CD8-positive, alpha-beta memory T cell (primary cell): ENCODE data around the gene SCG5. TPM values are rescaled to one million over a fixed set of nuclear protein-coding genes. Genes with fewer than 3 reads are reported as not detected.

Experiments
- CTCF ChIA-PET: fragments of 350-600 bp; sonication (Branson Sonifier 250); formaldehyde crosslinking; loops from one replicate; lab custom pipeline; 2021; ENCODE audit warnings: antibody characterized with exemption; lab: Charles Lee
- POLR2A ChIA-PET: fragments of 350-600 bp; sonication (Branson Sonifier 250); formaldehyde crosslinking; loops from one replicate; lab custom pipeline; 2021; ENCODE audit warnings: antibody characterized with exemption; lab: Charles Lee
- DNase-seq, 5 donors: peaks; one replicate each; pipeline versions ENCODE4 v3.0.0 to v3.0.0-alpha.2; 2020 to 2022; ENCODE audit warnings: mixed read lengths in 1 of 5
- H3K27ac ChIP-seq: one replicate; pipeline ENCODE4 v1.7.0; 2013; ENCODE audit warnings: low read depth, mild to moderate bottlenecking, low read length, moderate library complexity
- H3K27me3 ChIP-seq: 2 replicates; pipeline ENCODE4 v1.7.0; 2013; ENCODE audit warnings: low read length, mild to moderate bottlenecking; ENCODE audit not compliant: insufficient read depth, poor library complexity, severe bottlenecking
- H3K36me3 ChIP-seq: 2 replicates; pipeline ENCODE4 v1.7.0; 2013; ENCODE audit warnings: mild to moderate bottlenecking, low read length, moderate library complexity; ENCODE audit not compliant: insufficient read depth
- H3K4me1 ChIP-seq: 2 replicates; pipeline ENCODE4 v1.7.0; 2013; ENCODE audit warnings: mild to moderate bottlenecking, low read length, moderate library complexity; ENCODE audit not compliant: insufficient read depth
- H3K4me3 ChIP-seq: 2 replicates; pipeline ENCODE4 v1.7.0; 2013; ENCODE audit warnings: mild to moderate bottlenecking, low read length
- H3K9me3 ChIP-seq: 2 replicates; pipeline ENCODE4 v1.7.0; 2013; ENCODE audit warnings: mild to moderate bottlenecking, low read length
- H3K27ac Mint-ChIP-seq, 8 donors: one replicate each; pipeline ENCODE4 v1.8.0; 2020 to 2021; ENCODE audit warnings: mixed read lengths in 8 of 8, mild to moderate bottlenecking in 6 of 8, inconsistent platforms in 3 of 8, moderate library complexity in 3 of 8
- H3K27me3 Mint-ChIP-seq, 2 donors: one replicate each; pipeline ENCODE4 v1.8.0; 2020 to 2021; ENCODE audit warnings: mixed read lengths in 2 of 2, mild to moderate bottlenecking in 1 of 2, moderate library complexity in 1 of 2
- H3K36me3 Mint-ChIP-seq, 3 donors: one replicate each; pipeline ENCODE4 v1.8.0; 2020 to 2021; ENCODE audit warnings: mixed read lengths in 3 of 3, inconsistent platforms in 1 of 3, mild to moderate bottlenecking in 1 of 3
- H3K4me1 Mint-ChIP-seq, 3 donors: one replicate each; pipeline ENCODE4 v1.8.0; 2020 to 2021; ENCODE audit warnings: mixed read lengths in 3 of 3, inconsistent platforms in 1 of 3, mild to moderate bottlenecking in 1 of 3
- H3K4me3 Mint-ChIP-seq, 7 donors: one replicate each; pipeline ENCODE4 v1.8.0; 2020 to 2021; ENCODE audit warnings: mixed read lengths in 7 of 7, mild to moderate bottlenecking in 6 of 7, moderate library complexity in 4 of 7, inconsistent platforms in 2 of 7
- H3K9me3 Mint-ChIP-seq, 5 donors: one replicate each; pipeline ENCODE4 v1.8.0; 2020 to 2022; ENCODE audit warnings: mixed read lengths in 5 of 5, mild to moderate bottlenecking in 3 of 5, moderate library complexity in 2 of 5, inconsistent platforms in 1 of 5
- polyA plus RNA-seq: library from polyadenylated mRNA; unstranded; fragments of 300-500 nt; fragmentation: Illumina TruSeq; gene quantifications from one replicate; pipeline ENCODE4 v1.2.3, GENCODE V29; 2021
- total RNA-seq, 2 experiments: library from RNA; stranded (reverse); gene quantifications; one replicate each; pipeline ENCODE4 v1.2.3, GENCODE V29; 2021

The SCG5 gene
- total and polyA plus RNA-seq, 3 experiments from 2014 or later: 0.24 to 0.28 TPM; not detected in 1

DNA sequence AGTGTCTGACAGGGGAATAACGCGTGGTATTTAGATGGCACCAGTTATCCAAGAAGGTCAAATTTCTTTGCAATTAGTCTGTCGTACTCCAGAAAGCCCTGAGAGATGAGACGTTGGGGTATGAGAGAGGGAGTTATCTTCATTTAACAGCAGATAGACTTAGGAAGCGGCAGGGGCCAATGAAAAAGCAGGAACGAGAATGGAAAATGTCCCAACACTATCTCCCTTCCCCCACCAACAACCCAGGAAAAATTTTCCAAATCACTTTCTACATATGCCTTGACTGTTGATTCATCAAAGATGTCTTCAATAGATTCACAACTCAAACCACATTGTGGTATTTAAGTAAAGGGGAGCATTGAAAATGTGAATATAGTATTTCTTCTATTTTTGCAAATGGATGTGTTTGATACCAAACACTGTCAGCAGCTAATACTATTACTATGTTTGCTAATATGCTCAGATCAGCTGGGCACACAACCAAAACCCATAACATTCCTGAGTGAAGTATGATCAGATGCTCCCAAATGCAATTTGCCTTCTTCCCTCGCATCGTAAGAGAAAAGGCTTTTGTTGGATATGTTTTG, 63.0 kb downstream of the SCG5 start:
- DNase-seq: no peak
- Histone ChIP-seq H3K4me1 (no peaks in the 10 kb centered on the region), H3K4me3 (no peak overlapping the region), H3K27me3 (no peaks in the 10 kb centered on the region), H3K9me3 (no peaks in the 10 kb centered on the region), H3K27ac (no peak overlapping the region), H3K36me3 (no peaks in the 10 kb centered on the region)
- H3K27me3 Mint-ChIP-seq: peaks cover 11 to 52% of the 10 kb centered on the region in 2 donors
- no peaks in the 10 kb centered on the region for H3K9me3 Mint-ChIP-seq
- no peak overlapping the region for H3K4me3 Mint-ChIP-seq
- CTCF ChIA-PET: no interaction called here
- POLR2A ChIA-PET: no interaction called here
- H3K4me1 Mint-ChIP-seq: no peaks in the 10 kb centered on the region
- H3K36me3 Mint-ChIP-seq: no peaks in the 10 kb centered on the region
- no peak overlapping the region for H3K27ac Mint-ChIP-seq

DNA sequence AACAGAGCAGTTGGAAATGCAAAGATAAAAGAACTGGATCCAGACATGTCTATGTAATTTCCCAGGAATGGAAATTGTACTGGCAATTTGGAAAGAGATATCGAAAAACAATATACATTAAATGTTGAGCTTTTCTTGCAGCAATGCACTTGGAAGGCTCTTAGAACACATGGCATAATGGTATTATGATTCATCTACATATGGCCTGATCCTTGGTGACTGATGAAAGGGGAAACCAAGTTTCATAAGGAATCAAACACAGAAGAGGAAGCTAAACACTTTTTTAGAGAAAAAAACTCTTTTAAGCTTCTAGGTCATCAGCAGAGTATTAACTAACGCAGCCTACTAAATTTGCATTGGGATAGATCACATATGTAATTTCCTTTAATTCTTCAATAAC, 63.9 kb downstream of the SCG5 start:
- H3K36me3 ChIP-seq: no peaks in the 10 kb centered on the region
- DNase-seq: no peak
- H3K4me1 ChIP-seq: no peaks in the 10 kb centered on the region
- H3K27me3 Mint-ChIP-seq: peaks cover 11 to 54% of the 10 kb centered on the region in 2 donors
- H3K27me3 ChIP-seq: no peaks in the 10 kb centered on the region
- H3K27ac ChIP-seq: no peak overlapping the region
- POLR2A ChIA-PET: no interaction called here
- no peak overlapping the region for H3K27ac Mint-ChIP-seq
- no peaks in the 10 kb centered on the region for H3K36me3 Mint-ChIP-seq
- no peaks in the 10 kb centered on the region for H3K4me1 Mint-ChIP-seq
- H3K4me3 ChIP-seq: no peak overlapping the region
- no peaks in the 10 kb centered on the region for H3K9me3 ChIP-seq
- CTCF ChIA-PET: no interaction called here
- no peaks in the 10 kb centered on the region for H3K9me3 Mint-ChIP-seq
- no peak overlapping the region for H3K4me3 Mint-ChIP-seq

DNA sequence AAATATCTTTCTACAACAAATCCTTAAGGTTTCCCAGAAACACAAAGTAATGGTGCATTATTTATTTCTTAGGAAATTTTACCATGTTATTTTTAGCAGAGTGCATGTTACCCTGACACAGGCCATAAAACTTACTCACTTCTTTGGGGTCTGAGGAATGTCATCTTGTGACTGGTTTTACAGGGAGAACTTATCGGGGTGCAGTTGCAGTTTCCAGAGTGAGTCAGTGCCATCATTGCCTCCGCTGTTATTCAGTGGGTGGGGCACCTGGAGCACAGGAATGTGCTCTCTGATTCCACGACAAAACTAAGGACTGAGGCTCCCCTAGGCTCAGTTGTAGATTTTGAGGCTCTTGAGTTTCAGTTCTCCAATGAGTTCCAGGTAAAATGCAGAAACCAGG, 65.2 kb downstream of the SCG5 start:
- POLR2A ChIA-PET: no interaction called here
- no peak overlapping the region for H3K27ac Mint-ChIP-seq
- CTCF ChIA-PET: no interaction called here
- Histone ChIP-seq H3K36me3 (no peaks in the 10 kb centered on the region), H3K9me3 (no peaks in the 10 kb centered on the region), H3K4me1 (no peaks in the 10 kb centered on the region), H3K4me3 (no peak overlapping the region), H3K27me3 (no peaks in the 10 kb centered on the region), H3K27ac (no peak overlapping the region)
- DNase-seq: no peak
- H3K36me3 Mint-ChIP-seq: no peaks in the 10 kb centered on the region
- H3K27me3 Mint-ChIP-seq: peaks cover 11 to 50% of the 10 kb centered on the region in 2 donors
- H3K4me1 Mint-ChIP-seq: no peaks in the 10 kb centered on the region
- no peaks in the 10 kb centered on the region for H3K9me3 Mint-ChIP-seq
- H3K4me3 Mint-ChIP-seq: no peak overlapping the region

DNA sequence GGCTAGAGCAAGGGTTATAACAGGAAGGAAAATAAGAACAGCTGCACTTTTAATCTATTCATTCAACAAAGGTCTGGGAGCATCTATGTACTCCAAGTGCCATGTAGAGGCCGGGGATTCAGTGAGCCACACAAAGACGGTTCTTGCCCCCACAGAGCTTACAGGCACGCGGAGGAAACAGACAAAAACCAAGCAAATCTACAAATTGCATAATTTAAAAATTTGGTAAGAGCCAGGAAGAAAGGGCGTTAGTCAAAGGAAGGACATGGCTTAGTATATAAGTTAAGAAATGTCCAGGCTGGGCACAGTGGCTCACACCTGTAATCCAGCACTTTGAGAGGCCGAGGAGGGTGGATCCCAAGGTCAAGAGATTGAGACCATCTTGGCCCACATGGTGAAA, 65.9 kb downstream of the SCG5 start:
- H3K4me3 Mint-ChIP-seq: no peak overlapping the region
- ChIA-PET CTCF (no interaction called here), POLR2A (no interaction called here)
- Histone ChIP-seq H3K4me3 (no peak overlapping the region), H3K9me3 (no peaks in the 10 kb centered on the region), H3K36me3 (no peaks in the 10 kb centered on the region), H3K27ac (no peak overlapping the region), H3K27me3 (no peaks in the 10 kb centered on the region), H3K4me1 (no peaks in the 10 kb centered on the region)
- H3K4me1 Mint-ChIP-seq: no peaks in the 10 kb centered on the region
- H3K27me3 Mint-ChIP-seq: peaks cover 11 to 45% of the 10 kb centered on the region in 2 donors
- no peaks in the 10 kb centered on the region for H3K9me3 Mint-ChIP-seq
- DNase-seq: no peak
- no peaks in the 10 kb centered on the region for H3K36me3 Mint-ChIP-seq
- no peak overlapping the region for H3K27ac Mint-ChIP-seq

DNA sequence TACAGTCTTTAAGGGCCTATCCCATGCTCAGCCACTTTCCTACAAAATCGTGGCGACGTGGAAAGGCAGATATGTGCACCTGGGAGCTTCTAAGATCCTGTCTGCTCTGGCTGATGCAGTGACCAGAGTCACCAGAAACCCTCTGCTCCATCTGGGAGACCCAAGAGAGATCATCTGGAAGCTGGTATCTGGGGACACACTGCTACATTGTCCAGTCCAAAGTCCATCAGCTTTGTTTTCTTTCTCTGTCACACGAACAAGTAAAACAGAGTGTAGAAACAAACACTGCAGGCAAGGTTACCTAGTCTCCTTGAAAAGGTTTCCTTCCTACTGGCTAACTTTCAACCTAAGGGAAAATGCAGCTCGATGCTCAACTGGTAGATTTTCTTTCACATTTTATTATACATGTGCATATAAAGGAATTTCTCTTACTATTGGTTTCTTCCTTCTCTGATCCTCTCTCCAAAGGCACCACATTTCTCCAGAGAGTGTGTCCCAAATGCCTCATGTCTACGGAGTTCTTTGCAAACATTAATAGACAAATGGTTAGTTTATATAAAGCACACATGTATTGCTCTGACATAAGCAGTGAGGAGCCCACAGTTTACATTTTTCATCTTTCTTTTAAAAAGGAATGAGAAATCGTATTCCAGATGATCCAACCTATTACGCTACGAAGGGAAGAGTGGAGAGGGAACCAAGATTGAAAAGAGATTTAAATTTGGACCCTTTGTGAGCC, 68.0 kb downstream of the SCG5 start:
- no peaks in the 10 kb centered on the region for H3K4me1 Mint-ChIP-seq
- Histone ChIP-seq H3K36me3 (no peaks in the 10 kb centered on the region), H3K4me3 (no peak overlapping the region), H3K4me1 (no peaks in the 10 kb centered on the region), H3K9me3 (no peaks in the 10 kb centered on the region), H3K27me3 (no peaks in the 10 kb centered on the region), H3K27ac (no peak overlapping the region)
- peaks cover 0 to 2% (median 0%) of the 10 kb centered on the region in 5 donors for H3K9me3 Mint-ChIP-seq
- ChIA-PET POLR2A (no interaction called here), CTCF (no interaction called here)
- peaks cover 10 to 38% of the 10 kb centered on the region in 2 donors for H3K27me3 Mint-ChIP-seq
- H3K36me3 Mint-ChIP-seq: no peaks in the 10 kb centered on the region
- no peak overlapping the region for H3K27ac Mint-ChIP-seq
- DNase-seq: no peak
- H3K4me3 Mint-ChIP-seq: no peak overlapping the region

DNA sequence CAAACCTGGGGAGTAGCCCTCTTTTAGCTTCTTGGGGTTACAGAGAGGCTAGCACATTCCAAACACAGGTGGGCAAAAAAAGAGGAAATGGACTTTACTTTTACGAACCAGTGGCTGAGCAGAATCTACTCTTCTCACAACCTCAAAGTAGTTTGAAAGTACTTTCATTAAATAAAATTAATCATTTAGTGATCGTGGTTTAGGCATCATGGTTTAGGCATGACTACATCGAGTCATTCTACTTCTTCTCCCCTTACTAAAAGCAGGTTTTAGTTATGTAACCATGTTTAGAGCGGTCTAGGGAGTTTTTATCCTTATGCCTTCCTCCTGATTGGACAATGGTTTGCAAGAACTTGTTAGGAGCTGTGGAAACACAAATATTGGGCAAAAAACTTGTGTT, 73.8 kb downstream of the SCG5 start:
- H3K27me3 ChIP-seq: peaks cover 18% of the 10 kb centered on the region
- Mint-ChIP-seq H3K27me3 (peaks cover 30 to 49% of the 10 kb centered on the region in 2 donors), H3K27ac (no peak overlapping the region), H3K4me3 (no peak overlapping the region), H3K4me1 (peaks cover 15 to 25% (median 20%) of the 10 kb centered on the region in 3 donors), H3K36me3 (no peaks in the 10 kb centered on the region), H3K9me3 (peaks cover 0 to 2% (median 0%) of the 10 kb centered on the region in 5 donors)
- no peaks in the 10 kb centered on the region for H3K36me3 ChIP-seq
- H3K4me3 ChIP-seq: no peak overlapping the region
- CTCF ChIA-PET: no interaction called here
- H3K27ac ChIP-seq: no peak overlapping the region
- H3K9me3 ChIP-seq: no peaks in the 10 kb centered on the region
- H3K4me1 ChIP-seq: no peaks in the 10 kb centered on the region
- no peak for DNase-seq
- POLR2A ChIA-PET: no interaction called here

DNA sequence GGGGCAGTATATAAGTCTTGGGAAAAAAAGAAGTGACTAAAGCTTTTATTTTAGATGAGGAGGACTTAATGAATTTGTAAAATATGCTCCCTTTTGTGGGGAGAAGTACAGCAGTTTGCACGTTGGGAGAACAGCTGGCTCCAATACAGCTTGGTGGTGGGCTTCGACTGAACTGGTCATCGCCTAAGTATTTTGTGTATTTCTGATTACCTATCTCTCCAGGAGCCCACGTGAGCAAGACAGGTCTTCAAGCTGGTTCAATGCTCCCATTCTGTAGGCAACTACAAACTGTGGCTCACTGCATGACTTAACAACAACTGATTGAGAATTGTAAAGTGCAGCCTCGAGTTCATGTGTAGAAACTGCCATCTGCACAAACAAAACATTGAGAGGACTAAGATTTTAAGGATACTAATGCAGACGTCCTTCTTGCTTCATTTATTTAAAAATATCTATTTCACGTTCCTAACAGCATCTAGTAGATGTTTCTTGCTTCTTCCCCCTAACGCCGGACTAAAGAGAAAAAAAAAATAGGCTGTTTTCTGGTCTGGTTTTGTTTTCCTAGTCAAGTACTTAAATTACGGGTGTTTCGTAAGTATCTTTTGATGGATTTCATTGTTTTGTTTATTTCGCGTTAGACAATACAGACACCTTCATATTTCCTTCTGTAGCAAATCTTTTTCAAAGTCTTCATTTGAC, 74.9 kb downstream of the SCG5 start:
- peak overlapping the region in 4 of 7 donors; percentile 13 to 52 (median 40) for H3K4me3 Mint-ChIP-seq
- no peak overlapping the region for H3K27ac Mint-ChIP-seq
- Histone ChIP-seq H3K36me3 (no peaks in the 10 kb centered on the region), H3K4me3 (no peak overlapping the region), H3K27ac (no peak overlapping the region), H3K4me1 (no peaks in the 10 kb centered on the region), H3K9me3 (no peaks in the 10 kb centered on the region), H3K27me3 (peaks cover 18% of the 10 kb centered on the region)
- H3K9me3 Mint-ChIP-seq: peaks cover 0 to 2% (median 0%) of the 10 kb centered on the region in 5 donors
- peaks cover 15 to 25% (median 20%) of the 10 kb centered on the region in 3 donors for H3K4me1 Mint-ChIP-seq
- POLR2A ChIA-PET: no interaction called here
- CTCF ChIA-PET: interaction anchor here (0.7 kb wide), 1 partner anchor 229 kb away, joined by 3 read pairs; no protein-coding TSS in a partner anchor
- DNase-seq: no peak
- peaks cover 32 to 54% of the 10 kb centered on the region in 2 donors for H3K27me3 Mint-ChIP-seq
- no peaks in the 10 kb centered on the region for H3K36me3 Mint-ChIP-seq

DNA sequence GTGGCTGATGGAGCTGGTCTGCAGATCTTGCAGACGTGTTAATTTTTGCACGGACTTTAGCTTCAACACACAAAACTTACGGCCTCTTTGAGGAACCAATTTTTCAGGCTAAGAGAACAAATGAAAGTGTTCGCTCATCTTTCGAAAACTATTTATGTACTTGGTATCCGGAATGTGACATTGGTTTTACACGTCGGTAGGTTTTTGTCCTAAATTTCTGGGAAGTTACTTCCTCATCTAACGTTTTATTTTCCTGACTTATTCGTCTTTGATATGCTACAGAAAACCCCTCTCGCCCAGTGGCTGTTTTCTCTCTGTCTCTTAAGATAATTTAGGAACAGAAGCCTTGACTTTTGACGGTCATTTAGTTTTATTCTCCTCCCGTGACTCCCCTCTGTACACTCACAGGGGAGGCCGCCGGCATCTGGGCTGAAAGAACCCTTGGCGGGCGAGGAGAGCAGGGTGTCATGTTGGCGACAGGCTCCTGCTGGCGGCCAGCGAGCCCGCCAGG, 75.5 kb downstream of the SCG5 start:
- Histone ChIP-seq H3K27me3 (peaks cover 18% of the 10 kb centered on the region), H3K9me3 (no peaks in the 10 kb centered on the region), H3K4me3 (no peak overlapping the region), H3K36me3 (no peaks in the 10 kb centered on the region), H3K4me1 (no peaks in the 10 kb centered on the region), H3K27ac (no peak overlapping the region)
- ChIA-PET CTCF (no interaction called here), POLR2A (no interaction called here)
- Mint-ChIP-seq H3K4me3 (peak overlapping the region in 5 of 7 donors; percentile 13 to 52 (median 38)), H3K9me3 (peaks cover 0 to 2% (median 0%) of the 10 kb centered on the region in 5 donors), H3K4me1 (peaks cover 15 to 25% (median 20%) of the 10 kb centered on the region in 3 donors), H3K36me3 (no peaks in the 10 kb centered on the region), H3K27me3 (peaks cover 35 to 58% of the 10 kb centered on the region in 2 donors), H3K27ac (no peak overlapping the region)
- DNase-seq: no peak
